Measurements from ENCODE around the gene JAM2.

DNA sequence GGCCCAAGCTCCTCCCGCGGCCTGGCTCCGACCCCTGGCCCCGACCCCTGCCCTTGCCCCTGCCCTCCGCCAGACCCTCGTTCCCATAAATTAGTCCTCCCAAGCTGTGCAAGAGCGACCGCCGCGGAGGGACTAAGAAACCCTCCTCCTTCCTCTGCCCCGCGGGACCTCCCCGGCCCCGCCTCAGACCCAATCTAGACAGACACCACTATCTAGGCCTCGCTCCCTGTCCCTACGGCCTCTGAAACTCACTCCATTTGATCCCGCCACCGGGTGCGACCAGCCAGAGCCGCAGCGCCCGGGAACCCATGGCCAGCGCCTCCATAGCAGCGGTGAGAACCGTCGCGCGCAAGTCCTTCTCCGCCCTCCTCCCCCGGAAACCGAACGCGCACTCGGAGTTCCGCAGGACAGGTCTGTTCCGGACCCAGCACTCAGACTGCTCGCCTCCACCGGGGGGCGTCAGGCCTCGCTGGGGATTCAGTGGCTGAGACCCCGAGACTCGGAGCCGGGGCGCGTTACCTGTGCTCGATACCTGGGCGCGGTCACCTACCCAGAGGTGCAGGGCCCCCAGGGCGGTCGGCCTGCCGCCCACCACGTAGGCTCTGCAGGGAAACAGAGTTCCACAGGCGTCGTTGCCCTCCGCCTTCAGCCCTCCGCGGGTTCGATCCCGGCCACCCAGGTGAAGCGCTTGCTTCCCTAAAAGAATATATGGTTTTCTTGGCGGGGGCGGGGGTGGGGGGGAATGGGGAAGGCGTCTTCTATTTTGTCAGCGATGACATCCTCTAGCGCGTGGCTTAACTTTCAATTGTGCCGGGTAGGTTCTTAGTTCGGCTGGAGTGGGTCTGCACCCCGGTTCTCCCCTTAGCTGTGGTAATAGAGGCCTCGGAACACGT, 31.7 kb upstream of the JAM2 start, which contains the start of gene MRPL39:
- TF ChIP-seq, protein P1, sequence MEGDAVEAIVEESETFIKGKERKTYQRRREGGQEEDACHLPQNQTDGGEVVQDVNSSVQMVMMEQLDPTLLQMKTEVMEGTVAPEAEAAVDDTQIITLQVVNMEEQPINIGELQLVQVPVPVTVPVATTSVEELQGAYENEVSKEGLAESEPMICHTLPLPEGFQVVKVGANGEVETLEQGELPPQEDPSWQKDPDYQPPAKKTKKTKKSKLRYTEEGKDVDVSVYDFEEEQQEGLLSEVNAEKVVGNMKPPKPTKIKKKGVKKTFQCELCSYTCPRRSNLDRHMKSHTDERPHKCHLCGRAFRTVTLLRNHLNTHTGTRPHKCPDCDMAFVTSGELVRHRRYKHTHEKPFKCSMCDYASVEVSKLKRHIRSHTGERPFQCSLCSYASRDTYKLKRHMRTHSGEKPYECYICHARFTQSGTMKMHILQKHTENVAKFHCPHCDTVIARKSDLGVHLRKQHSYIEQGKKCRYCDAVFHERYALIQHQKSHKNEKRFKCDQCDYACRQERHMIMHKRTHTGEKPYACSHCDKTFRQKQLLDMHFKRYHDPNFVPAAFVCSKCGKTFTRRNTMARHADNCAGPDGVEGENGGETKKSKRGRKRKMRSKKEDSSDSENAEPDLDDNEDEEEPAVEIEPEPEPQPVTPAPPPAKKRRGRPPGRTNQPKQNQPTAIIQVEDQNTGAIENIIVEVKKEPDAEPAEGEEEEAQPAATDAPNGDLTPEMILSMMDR (conservative IDR thresholded peaks at IDR 0.05; ENCODE audit: low read depth, low read length) = peak; percentile 68
- TF ChIP-seq MXI1 (IDR thresholded peaks at IDR 0.05; ENCODE audit: borderline replicate concordance, low read depth, low read length) (0 out of 2 replicates have a peak, but pooled peaks have one; percentile 52), POLR2A (IDR thresholded peaks at IDR 0.05; ENCODE audit: low read depth, low read length) (peak; percentile 75), SMC3 (IDR thresholded peaks at IDR 0.05; ENCODE audit: low read depth, low read length) (peak; percentile 50), RAD21 (IDR thresholded peaks at IDR 0.05; ENCODE audit: low read length) (peak; percentile 50), FOS (IDR thresholded peaks at IDR 0.05; ENCODE audit: low read depth, low read length) (no peak), MAFK (IDR thresholded peaks at IDR 0.05; ENCODE audit: low read depth, low read length) (no peak), RFX5 (IDR thresholded peaks at IDR 0.05; ENCODE audit: low read depth, low read length) (no peak), CEBPB (IDR thresholded peaks at IDR 0.05; ENCODE audit: low read depth, low read length) (no peak)
